Fibroblast of the aortic adventitia (primary cell): ENCODE measurements around the gene TMEM151B. TPM values are rescaled to one million over a fixed set of nuclear protein-coding genes. Genes with fewer than 3 reads are reported as not detected.

ENCODE experiments used
- DNase-seq: peaks from one replicate; pipeline ENCODE4 v3.0.0-alpha.2; 2010; ENCODE audit warnings: low read depth
- H3K4me3 ChIP-seq: 2 replicates; pipeline ENCODE4 v1.5.1; 2011; ENCODE audit warnings: low read depth, mild to moderate bottlenecking, control low read depth, low read length, moderate library complexity
- total RNA-seq: library from RNA; depleted of rRNA; stranded (reverse); fragments of >200 nt; gene quantifications from 2 replicates; pipeline ENCODE4 v1.2.3, GENCODE V29; 2012; ENCODE audit warnings: low replicate concordance
- TF ChIP-seq, protein P1 (sequence below): IDR thresholded peaks from 2 replicates; pipeline ENCODE4 v1.5.1; 2011; ENCODE audit warnings: mild to moderate bottlenecking, low read length, control low read depth, inconsistent platforms; ENCODE audit not compliant: insufficient read depth

The TMEM151B gene
- total RNA-seq, 1 donor, result not detected

DNA sequence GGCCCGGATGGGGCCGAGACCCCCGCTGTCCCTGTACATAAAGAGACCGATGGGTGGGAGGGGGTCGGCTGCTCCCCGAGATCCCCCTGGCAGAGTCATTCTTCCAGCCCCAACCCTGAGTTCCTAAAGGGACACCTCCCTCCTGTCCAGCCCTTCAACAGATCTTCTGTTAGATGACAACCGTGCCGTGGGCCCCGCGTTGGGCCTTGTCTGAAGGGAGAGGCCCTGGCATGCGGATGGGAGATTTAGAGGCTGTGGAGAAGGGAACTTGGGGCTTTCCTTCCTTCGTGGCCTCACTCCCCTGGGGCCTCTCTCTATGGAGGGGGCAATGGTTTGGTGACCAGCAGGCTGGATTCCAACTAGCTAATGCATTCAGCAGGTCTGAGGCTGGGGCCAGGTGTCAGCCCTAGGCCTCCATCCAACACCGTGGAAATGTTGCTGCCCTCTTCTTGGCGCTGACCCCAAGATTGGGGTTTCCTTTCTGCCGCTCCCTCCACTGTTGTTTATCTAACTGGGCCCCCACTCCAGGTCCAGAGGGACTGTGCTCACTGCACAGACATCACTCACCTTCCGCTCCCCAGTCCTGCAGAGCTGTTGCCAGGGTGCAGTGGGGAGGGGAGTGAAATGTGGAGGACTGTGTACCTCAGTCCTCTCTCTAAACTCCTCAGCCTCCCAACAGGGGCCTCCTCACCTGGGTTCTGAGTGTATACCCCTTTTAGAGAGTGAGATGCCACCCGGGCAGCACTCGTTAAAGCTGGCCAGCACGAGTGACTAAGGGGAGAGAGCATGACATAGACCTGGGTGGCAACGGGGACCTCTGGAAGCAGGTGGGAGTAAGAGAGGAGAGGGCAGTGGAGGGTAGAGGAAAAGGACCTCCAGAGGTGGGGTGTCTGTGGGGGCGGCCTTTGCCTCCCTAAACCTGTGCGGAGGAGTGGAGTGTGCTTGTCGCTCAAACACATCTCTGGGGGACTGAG, 6.7 kb downstream of the TMEM151B start:
- no peak for DNase-seq
- H3K4me3 ChIP-seq, result no peak overlapping the region
- TF ChIP-seq, protein P1, sequence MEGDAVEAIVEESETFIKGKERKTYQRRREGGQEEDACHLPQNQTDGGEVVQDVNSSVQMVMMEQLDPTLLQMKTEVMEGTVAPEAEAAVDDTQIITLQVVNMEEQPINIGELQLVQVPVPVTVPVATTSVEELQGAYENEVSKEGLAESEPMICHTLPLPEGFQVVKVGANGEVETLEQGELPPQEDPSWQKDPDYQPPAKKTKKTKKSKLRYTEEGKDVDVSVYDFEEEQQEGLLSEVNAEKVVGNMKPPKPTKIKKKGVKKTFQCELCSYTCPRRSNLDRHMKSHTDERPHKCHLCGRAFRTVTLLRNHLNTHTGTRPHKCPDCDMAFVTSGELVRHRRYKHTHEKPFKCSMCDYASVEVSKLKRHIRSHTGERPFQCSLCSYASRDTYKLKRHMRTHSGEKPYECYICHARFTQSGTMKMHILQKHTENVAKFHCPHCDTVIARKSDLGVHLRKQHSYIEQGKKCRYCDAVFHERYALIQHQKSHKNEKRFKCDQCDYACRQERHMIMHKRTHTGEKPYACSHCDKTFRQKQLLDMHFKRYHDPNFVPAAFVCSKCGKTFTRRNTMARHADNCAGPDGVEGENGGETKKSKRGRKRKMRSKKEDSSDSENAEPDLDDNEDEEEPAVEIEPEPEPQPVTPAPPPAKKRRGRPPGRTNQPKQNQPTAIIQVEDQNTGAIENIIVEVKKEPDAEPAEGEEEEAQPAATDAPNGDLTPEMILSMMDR, result no peak

DNA sequence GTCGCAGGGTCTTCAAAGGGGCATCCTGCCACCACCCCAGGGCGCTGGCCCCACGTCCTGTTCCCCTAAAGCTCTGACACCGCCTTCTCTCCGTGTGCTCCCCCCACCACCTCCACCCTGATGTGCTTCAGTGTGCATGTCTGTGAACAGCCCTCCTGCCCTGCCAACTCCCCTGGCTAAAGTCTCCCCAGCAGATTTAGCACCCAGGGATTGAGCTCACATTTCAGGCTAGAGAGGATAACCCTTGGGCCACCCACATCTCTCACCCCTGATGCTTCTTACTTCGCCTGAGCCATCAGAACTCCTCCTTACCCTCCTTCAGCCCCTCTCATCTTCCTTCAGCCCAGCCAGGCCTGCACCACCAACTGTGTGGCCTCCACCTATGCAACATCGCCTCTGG, 7.5 kb downstream of the TMEM151B start:
- H3K4me3 ChIP-seq, result no peak overlapping the region
- TF ChIP-seq, protein P1, result no peak
- no peak for DNase-seq

DNA sequence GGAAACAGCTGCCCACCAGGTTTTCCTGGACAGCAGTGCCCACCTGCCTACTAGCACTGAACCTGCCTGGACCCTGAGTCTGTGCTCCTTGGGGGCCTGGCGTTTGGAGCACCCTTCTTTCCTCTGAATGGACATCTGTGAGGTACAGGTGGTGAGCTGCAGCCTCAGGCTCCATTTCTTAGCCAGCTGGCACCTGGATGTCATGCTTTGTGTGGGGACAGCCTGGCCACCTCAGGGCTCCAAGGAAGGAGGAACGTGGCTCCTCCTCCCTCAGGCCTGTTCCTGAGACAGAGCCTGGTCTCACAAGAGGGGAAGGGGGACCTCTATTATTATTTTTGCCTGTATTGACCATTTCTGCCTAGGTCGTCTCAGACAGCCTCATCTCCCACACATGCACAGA, 8.1 kb downstream of the TMEM151B start:
- no peak overlapping the region for H3K4me3 ChIP-seq
- no peak for DNase-seq
- TF ChIP-seq, protein P1, result no peak

DNA sequence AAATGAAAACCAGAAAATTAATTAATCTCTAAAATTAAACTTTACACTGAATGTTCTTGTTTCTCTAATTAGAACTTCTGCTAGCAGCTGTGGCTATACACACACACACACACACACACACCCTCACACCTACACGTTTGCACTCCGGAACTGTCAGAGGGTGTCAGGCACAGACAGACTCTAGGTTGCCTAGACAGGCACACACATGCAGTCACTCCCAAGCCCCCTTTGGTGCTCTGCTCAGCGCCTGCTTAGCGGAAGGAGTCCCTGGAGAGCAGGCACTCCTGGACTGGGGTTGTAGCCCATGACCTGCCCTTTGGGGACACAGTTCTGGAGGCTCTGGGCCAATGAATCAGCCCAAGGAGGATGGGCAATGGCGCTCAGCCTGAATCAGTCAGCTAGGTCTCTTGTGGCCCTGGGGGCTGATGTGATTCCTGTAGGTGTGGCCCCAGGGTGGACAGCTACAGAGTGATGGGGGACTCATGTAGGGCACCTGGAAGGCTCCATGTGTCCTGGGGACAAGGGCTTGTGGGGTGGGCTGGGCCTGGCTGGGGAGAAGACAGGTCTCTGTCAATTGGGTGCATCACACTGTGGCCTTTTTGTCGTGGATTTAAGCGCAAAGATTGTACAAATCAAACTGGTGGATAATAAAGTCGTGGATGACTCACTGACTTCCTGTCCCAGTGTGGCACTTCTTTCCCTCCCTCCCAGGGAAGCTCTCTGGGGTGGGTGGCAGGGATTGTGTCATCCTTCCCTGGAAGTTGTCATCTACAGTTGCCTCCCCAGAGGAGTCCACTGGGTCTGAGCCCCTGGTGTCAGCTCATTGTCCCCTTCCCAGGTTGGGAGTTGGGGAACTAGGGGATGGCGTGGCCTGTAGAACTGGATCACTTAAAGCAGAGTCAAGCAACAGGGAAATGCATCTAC, 8.8 kb downstream of the TMEM151B start:
- no peak overlapping the region for H3K4me3 ChIP-seq
- TF ChIP-seq, protein P1, result no peak
- no peak for DNase-seq

DNA sequence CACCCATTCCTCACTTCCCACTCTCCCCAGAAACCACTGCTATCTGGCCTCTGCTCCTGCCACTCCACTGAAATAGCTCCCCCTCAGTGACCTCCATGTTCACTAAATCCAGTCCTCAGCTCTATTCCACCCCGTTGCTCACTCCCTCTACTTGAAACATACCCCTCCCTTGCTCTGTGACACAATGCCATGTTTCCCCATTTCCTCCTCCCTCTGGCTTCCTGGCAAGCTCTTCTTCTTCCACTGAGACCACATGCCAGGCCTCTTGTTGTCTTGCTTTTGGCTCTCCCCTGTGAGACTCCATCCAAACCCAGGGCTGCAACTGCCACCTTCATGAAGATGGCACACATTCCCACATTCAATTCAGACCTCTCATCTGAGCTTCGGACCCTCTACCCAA, 13.9 kb downstream of the TMEM151B start:
- H3K4me3 ChIP-seq, result no peak overlapping the region
- DNase-seq, result no peak
- TF ChIP-seq, protein P1, result no peak

DNA sequence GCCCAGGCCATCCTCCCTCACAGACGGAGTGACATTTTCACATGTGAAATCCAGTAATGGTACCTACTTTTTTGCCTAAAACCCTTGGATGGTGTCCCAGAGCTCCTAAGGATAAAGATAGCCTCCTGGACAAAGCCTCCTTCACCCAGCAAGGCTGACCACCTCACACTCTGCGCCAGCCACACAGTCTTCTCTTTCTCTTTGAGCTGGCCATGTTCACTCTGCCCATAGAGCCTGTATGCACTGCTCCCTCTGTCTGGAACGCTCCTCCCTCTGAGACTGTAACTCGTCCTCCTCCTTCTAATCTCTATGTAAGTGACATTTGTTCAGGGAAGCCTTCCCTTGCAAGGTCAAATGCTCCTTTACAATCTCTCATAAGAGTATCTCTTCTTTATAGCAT, 14.6 kb downstream of the TMEM151B start:
- DNase-seq, result no peak
- no peak overlapping the region for H3K4me3 ChIP-seq
- TF ChIP-seq, protein P1, result no peak
